ENCODE measurements around the gene PHLDB1.

DNA sequence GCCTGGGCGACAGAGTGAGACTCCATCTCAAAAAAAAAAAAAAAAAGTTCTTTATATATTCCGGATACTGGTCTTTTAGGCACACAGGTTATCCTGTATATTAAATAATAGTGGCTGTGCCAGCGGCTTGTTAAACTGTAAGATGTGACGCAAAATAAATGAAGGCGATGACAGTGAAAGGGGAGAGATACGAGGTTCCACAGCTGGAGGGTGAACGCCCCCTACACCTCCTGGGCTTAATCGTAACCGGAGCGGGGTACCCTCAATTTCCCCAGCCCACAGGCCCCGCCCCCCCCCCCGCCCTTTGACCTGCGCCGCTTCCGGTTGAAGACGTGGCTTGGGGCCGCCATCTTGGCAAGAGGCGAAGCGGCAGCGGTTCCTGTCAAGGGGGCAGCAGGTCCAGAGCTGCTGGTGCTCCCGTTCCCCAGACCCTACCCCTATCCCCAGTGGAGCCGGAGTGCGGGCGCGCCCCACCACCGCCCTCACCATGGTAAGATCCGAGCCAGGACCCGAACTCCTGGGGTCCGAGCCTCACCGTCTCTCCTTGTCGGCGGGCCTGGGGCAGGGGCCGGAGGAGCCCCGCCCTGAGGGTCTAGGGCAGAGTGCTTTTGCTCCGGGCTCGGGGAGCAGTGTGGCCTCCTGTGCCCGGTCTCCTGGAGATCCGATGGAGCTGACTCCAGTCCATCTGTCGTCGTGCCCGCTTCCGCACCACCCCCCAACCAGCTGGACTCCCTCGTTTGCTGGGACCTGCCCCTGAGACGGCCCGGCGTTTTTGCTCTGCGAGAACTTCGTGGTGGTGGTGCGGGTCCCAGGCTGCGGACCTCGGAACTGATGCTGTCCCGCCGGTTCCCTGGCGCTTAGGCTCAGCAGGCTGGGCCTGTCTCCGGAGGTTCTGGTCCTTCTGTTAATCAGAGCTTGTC lies 35.1 kb upstream of the PHLDB1 start, which contains the start of gene ARCN1:
- TF ChIP-seq, protein P1, sequence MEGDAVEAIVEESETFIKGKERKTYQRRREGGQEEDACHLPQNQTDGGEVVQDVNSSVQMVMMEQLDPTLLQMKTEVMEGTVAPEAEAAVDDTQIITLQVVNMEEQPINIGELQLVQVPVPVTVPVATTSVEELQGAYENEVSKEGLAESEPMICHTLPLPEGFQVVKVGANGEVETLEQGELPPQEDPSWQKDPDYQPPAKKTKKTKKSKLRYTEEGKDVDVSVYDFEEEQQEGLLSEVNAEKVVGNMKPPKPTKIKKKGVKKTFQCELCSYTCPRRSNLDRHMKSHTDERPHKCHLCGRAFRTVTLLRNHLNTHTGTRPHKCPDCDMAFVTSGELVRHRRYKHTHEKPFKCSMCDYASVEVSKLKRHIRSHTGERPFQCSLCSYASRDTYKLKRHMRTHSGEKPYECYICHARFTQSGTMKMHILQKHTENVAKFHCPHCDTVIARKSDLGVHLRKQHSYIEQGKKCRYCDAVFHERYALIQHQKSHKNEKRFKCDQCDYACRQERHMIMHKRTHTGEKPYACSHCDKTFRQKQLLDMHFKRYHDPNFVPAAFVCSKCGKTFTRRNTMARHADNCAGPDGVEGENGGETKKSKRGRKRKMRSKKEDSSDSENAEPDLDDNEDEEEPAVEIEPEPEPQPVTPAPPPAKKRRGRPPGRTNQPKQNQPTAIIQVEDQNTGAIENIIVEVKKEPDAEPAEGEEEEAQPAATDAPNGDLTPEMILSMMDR (IDR thresholded peaks at IDR 0.05 in 4 of 5, conservative IDR thresholded peaks at IDR 0.05 in 1 of 5) = no peak
- peak; percentile 55 to 69 for TF ChIP-seq POLR2A (IDR thresholded peaks at IDR 0.05)
